Gastroesophageal sphincter (tissue), 4 donors: ENCODE measurements around the gene AUTS2. TPM values are rescaled to one million over a fixed set of nuclear protein-coding genes. Genes with fewer than 3 reads are reported as not detected.

ENCODE experiments used
- ATAC-seq: fragments of 150-250 bp; one replicate; pipeline ENCODE4 v1.9.1; 2016; ENCODE audit warnings: mild to moderate bottlenecking, moderate library complexity
- H3K27ac ChIP-seq, 4 donors: fragments of 200-600 bp; sonication (generic) in 3 of 4; 1 replicate in 3 of 4; 2 replicates in 1 of 4; pipeline ENCODE4 v1.5.1; 2016 to 2019
- H3K27me3 ChIP-seq: fragments of 200-600 bp; sonication (generic); one replicate; pipeline ENCODE4 v1.5.1; 2019
- H3K36me3 ChIP-seq, 2 donors: fragments of 200-600 bp; sonication (generic); one replicate each; pipeline ENCODE4 v1.5.1; 2019; ENCODE audit warnings: control low read depth in 1 of 2
- H3K4me1 ChIP-seq, 3 donors: fragments of 200-600 bp; sonication (generic); 1 replicate in 2 of 3; 2 replicates in 1 of 3; pipeline ENCODE4 v1.5.1; 2016 to 2019; ENCODE audit warnings: control low read depth in 2 of 3
- H3K4me3 ChIP-seq, 2 donors: fragments of 200-600 bp; sonication (generic); one replicate each; pipeline ENCODE4 v1.5.1; 2019; ENCODE audit warnings: mild to moderate bottlenecking in 1 of 2, moderate library complexity in 1 of 2
- H3K9me3 ChIP-seq, 3 donors: fragments of 200-600 bp; sonication (generic); one replicate each; pipeline ENCODE4 v1.5.1; 2017 to 2019; ENCODE audit warnings: control low read depth in 2 of 3
- CTCF ChIP-seq, 4 experiments: fragments of 200-600 bp in 2 of 4; fragments of 450-650 bp in 2 of 4; sonication (generic) in 1 of 4; IDR thresholded peaks; one replicate each; pipeline ENCODE4 v1.5.1; 2017 to 2019; ENCODE audit warnings: antibody characterized with exemption in 4 of 4, mild to moderate bottlenecking in 2 of 4, moderate library complexity in 2 of 4
- EP300 ChIP-seq: sonication (generic); formaldehyde crosslinking; IDR thresholded peaks from one replicate; pipeline ENCODE4 v1.6.1; 2017; ENCODE audit warnings: antibody characterized with exemption, mild to moderate bottlenecking
- POLR2A ChIP-seq, 2 donors: fragments of 450-650 bp; IDR thresholded peaks; one replicate each; pipeline ENCODE4 v1.6.1; 2017; ENCODE audit warnings: antibody characterized with exemption in 2 of 2, mild to moderate bottlenecking in 2 of 2, moderate library complexity in 1 of 2
- POLR2AphosphoS5 ChIP-seq: sonication (generic); formaldehyde crosslinking; IDR thresholded peaks from one replicate; pipeline ENCODE4 v1.6.1; 2017; ENCODE audit warnings: antibody characterized with exemption
- WGBS, 2 donors: methylation state at CpG; one replicate each; pipeline ENCODE4 v1.1.5; 2018; ENCODE audit warnings: low coverage in 1 of 2; 5-methylcytosine and 5-hydroxymethylcytosine counted together
- total RNA-seq, 4 donors: library from RNA; depleted of rRNA; stranded (reverse); fragments of >200 nt; gene quantifications; one replicate each; pipeline ENCODE4 v1.1.0, GENCODE V29; 2016

AUTS2 gene
- total RNA-seq, 4 donors from 2014 or later, result 12.2 to 48.7 (median 44.1) TPM

GRCh38 chr7:70505468-70505867 lies 907.2 kb downstream of the AUTS2 start:
- 73 to 83% methylated on average over 3 to 4 of the region's 6 CpGs for WGBS, 2 donors
- Histone ChIP-seq H3K4me3 (no peak overlapping the region), H3K4me1 (no peaks in the 10 kb centered on the region), H3K27me3 (no peaks in the 10 kb centered on the region), H3K9me3 (no peaks in the 10 kb centered on the region), H3K36me3 (no peaks in the 10 kb centered on the region), H3K27ac (no peak overlapping the region)
- no peak for ATAC-seq
- TF ChIP-seq EP300 (no peak), POLR2A (IDR thresholded peaks at IDR 0.05) (no peak), CTCF (IDR thresholded peaks at IDR 0.05) (no peak), POLR2AphosphoS5 (no peak)

- H3K9me3 ChIP-seq, result no peaks in the 10 kb centered on the region
- 95 to 100% methylated on average over 1 to 4 of the region's 9 CpGs for WGBS, 2 donors
- no peaks in the 10 kb centered on the region for H3K36me3 ChIP-seq
- no peak for TF ChIP-seq CTCF (IDR thresholded peaks at IDR 0.05)
- TF ChIP-seq EP300, result no peak
- TF ChIP-seq POLR2A (IDR thresholded peaks at IDR 0.05), result no peak
- no peak for TF ChIP-seq POLR2AphosphoS5
- no peaks in the 10 kb centered on the region for H3K27me3 ChIP-seq
- no peak for ATAC-seq
- no peaks in the 10 kb centered on the region for H3K4me1 ChIP-seq
- H3K4me3 ChIP-seq, result no peak overlapping the region
- no peak overlapping the region for H3K27ac ChIP-seq
Observed at GRCh38 chr7:70505886-70506285, 907.6 kb downstream of the AUTS2 start.

- no peaks in the 10 kb centered on the region for H3K27me3 ChIP-seq
- TF ChIP-seq POLR2AphosphoS5 (no peak), POLR2A (IDR thresholded peaks at IDR 0.05) (no peak), CTCF (IDR thresholded peaks at IDR 0.05) (no peak), EP300 (no peak)
- H3K4me3 ChIP-seq, result no peak overlapping the region
- no peak for ATAC-seq
- no peaks in the 10 kb centered on the region for H3K36me3 ChIP-seq
- no peaks in the 10 kb centered on the region for H3K4me1 ChIP-seq
- no peak overlapping the region for H3K27ac ChIP-seq
- 82 to 83% methylated on average over 4 to 5 of the region's 7 CpGs for WGBS, 2 donors
- no peaks in the 10 kb centered on the region for H3K9me3 ChIP-seq
Observed at GRCh38 chr7:70506434-70506833, 908.2 kb downstream of the AUTS2 start.

- no peaks in the 10 kb centered on the region for H3K9me3 ChIP-seq
- TF ChIP-seq POLR2A (IDR thresholded peaks at IDR 0.05) (no peak), EP300 (no peak), POLR2AphosphoS5 (no peak), CTCF (IDR thresholded peaks at IDR 0.05) (no peak)
- 89 to 91% methylated on average over 3 to 5 of the region's 7 CpGs for WGBS, 2 donors
- ATAC-seq, result no peak
- H3K4me3 ChIP-seq, result no peak overlapping the region
- H3K36me3 ChIP-seq, result no peaks in the 10 kb centered on the region
- H3K27ac ChIP-seq, result no peak overlapping the region
- no peaks in the 10 kb centered on the region for H3K27me3 ChIP-seq
- H3K4me1 ChIP-seq, result no peaks in the 10 kb centered on the region
Observed at GRCh38 chr7:70512144-70512543, 913.9 kb downstream of the AUTS2 start.

- WGBS, 2 donors, result 84 to 90% methylated on average over 2 to 3 of the region's 3 CpGs
- no peak for TF ChIP-seq POLR2AphosphoS5
- TF ChIP-seq EP300, result no peak
- no peak for TF ChIP-seq POLR2A (IDR thresholded peaks at IDR 0.05)
- Histone ChIP-seq H3K9me3 (no peaks in the 10 kb centered on the region), H3K36me3 (no peaks in the 10 kb centered on the region), H3K27me3 (no peaks in the 10 kb centered on the region), H3K4me3 (no peak overlapping the region), H3K27ac (no peak overlapping the region), H3K4me1 (no peaks in the 10 kb centered on the region)
- no peak for ATAC-seq
Observed at GRCh38 chr7:70512761-70513160, 914.5 kb downstream of the AUTS2 start.
